Hematopoietic multipotent progenitor cell treated with erythropoietin and hydrocortisone succinate and interleukin-3 and kit ligand, for 4 days (in vitro differentiated cells): ENCODE data around the gene SNRPA.
"Not testable (repeated sequence)": the region's sequence is repeated elsewhere in the genome, so short reads cannot be mapped to it uniquely, and the experiment has no call there.

Source experiments
- DNase-seq: peaks from one replicate; pipeline ENCODE4 v3.0.0-alpha.2; 2015

SNRPA gene

DNA sequence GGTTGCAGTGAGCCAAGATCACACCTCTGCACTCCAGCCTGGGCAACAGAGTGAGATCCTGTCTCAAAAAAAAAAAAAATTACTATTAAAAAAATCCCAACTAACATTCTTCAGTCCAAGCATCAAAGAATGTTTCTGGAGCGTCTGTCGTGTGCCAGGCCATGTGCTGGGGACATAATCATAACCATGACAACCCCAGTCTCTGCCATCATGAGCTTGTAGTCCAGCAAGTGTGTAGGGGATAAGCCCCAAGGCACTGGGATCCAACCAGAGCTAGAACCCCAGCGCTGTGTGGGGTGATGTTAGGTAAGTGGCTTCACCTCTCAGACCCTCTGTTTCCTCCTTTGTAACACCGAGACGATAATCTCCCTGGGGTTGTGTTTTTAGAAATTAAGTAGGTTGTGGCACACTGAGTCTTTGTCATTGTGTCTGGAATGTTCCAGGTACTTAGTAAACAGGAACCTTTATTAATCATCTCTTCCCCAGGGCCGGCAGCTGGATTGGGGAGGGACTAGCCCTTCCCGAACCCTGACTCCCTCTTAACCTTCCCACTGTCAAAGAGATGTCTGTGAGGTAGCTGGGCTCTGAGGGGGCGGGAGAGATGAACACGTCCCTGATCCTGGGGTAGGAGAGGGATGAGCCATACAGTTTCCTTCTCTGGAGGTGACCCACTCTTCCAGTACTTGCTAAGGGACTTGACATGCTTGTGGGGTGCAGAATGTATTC lies 28.9 kb upstream of the SNRPA start:
- no peak for DNase-seq

DNA sequence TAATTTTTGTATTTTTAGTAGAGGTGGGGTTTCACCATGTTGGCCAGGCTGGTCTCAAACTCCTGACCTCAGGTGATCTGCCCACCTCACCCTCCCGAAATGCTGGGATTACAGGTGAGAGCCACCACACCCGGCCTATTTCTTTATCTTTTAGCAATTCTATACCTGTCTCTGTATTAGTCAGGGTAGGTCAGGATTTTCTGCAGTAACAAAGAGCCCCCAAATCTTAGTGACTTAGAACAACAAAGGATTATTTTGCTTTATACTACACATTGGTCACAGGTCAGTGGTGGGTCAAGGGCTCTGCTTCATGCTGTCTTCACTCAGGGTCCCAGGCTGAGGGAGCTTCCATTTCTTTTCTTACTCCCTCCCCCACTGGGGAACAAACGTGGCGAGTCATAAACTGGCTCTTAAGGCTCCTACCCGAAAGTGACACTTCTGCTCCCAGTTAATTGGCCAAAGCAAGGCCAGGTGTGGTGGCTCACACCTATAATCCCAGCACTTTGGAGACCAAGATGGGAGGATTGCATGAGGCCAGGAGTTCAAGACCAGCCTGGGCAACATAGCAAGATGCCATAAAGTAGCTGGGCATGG lies 27.2 kb upstream of the SNRPA start:
- no peak for DNase-seq

DNA sequence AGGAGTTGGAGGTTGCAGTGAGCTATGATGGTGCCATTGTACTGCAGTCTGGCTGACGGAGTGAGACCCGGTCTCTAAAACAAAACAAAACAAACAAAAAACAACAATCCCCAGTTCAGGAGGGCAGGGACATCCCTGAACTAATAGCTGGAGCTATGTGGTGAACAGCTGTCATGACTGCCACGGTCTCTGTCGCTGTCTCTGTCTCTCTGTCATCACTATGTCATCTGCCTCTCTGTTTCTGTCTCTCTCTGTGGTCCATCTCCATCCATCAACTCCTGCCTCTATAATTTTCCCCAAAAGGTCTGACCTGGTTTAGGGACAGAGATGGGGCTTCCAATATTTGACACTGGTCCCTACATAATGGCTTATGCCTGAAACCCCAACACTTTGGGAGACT lies 26.7 kb upstream of the SNRPA start:
- no peak for DNase-seq

DNA sequence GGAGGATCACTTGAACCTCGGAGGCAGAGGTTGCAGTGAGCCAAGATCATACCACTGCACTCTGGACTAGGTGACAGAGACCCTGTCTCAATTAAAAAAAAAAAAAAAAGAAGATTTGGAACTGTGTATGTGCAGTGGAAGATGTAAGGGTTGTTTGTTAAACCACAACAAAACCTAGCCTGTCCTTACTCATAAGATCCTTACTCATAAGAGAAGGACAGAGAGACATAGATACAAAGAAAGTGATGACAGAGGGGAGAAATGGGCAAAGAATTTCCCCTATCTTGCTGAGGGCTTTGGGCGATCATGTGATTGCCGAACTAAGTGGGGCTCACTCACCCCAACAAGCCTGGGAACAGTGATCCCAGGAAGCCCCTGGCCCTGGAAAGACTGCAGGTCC lies 26.1 kb upstream of the SNRPA start:
- no peak for DNase-seq

DNA sequence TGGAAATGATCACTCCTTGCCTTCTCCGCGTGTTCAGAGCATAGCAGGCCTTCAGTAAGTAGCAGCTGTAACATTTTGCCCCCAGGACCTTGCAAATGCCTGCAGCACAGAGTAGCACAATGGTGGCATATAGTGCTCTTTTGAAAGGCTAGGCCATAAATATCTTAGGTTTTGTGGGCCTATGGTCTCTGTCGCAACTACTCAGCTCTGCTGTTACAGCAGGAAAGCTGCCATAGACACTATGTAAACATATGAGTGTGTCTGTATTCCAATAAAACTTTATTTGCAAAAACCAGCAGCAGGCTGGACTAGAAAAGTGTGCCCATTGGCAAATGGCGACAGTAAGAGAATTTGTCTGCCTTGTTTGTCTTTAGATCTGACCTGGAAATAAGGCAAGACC lies 24.7 kb upstream of the SNRPA start:
- DNase-seq = no peak

DNA sequence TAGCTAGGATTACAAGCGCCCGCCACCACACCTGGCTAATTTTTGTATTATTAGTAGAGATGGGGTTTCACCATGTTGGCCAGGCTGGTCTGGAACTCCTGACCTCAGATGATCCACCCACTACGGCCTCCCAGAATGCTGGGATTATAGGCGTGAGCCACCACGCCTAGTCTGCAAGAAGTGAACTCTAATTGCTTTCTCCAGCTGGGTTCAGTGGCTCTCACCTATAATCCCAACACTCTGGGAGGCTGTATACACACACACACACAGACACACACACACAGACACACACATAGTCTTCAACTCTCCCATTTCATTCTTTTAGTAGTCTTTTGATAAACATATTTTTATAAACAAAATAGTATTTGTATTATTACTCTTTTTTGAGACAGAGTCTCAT lies 20.9 kb upstream of the SNRPA start:
- DNase-seq = not testable (repeated sequence)

DNA sequence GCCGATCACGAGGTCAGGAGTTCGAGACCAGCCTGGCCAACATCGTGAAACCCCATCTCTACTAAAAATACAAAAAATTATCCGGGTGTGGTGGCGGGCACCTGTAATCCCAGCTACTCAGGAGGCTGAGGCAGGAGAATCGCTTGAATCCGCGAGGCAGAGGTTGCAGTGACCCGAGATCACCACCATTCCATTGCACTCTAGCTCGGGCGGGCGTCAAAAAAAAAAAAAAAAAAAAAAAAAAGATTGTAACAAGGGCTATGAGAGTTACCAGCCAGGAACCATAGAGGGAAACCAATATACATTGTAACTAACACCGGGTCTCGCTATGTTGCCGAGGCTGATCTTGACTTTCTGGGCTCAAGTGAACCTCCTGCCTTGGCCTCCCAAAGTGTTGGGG lies 18.7 kb upstream of the SNRPA start:
- DNase-seq = not testable (repeated sequence)

DNA sequence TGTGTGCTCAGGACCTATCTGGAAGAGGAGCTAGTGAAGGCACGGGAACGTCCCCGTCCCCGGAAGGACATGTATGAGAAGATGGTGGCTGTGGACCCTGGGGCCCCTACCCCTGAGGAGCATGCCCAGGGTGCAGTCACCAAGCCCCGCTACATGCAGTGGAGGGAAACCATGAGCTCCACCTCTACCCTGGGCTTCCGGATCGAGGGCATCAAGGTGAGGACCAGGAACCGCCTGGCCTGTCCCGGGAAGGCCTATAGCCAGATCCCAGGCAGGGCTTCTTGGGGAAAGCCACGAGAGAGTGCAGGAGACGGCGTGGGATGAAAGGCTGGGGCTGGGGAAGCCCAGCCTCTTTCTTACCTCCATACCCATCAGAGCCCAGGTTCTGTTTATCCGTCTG lies 17.9 kb upstream of the SNRPA start:
- no peak for DNase-seq

DNA sequence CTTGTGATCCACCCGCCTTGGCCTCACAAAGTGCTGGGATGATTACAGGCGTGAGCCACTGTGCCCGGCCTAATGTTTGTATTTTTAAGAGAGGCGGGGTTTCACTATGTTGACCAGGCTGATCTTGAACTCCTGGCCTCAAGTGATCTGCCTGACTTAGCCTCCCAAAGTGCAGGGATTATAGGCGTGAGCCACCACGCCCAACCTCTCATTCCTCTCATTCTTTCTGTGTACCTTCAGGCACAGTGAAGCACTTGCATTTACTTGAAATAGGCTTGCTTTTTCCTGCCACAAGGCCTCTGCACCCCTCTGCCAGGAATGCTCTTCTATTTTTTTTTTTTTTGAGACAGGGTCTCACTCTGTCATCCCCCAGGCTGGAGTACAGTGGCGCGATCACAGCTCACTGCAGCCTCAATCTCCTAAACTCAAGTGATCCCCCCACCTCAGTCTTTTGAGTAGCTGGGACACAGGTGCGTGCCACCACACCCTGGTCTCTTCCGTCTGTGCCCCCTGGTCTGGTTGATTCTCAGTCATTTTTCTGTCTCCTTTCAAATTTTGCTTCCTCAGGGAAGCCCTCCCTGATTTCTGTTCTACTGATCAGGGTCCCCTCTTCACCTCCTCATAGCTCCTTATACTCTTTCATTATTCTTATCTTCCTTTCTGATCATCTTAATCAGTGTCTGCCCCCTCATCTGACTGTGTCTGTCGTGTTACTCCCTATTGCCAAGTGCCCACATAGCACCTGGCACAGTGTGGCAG lies 15.8 kb upstream of the SNRPA start:
- DNase-seq = no peak

DNA sequence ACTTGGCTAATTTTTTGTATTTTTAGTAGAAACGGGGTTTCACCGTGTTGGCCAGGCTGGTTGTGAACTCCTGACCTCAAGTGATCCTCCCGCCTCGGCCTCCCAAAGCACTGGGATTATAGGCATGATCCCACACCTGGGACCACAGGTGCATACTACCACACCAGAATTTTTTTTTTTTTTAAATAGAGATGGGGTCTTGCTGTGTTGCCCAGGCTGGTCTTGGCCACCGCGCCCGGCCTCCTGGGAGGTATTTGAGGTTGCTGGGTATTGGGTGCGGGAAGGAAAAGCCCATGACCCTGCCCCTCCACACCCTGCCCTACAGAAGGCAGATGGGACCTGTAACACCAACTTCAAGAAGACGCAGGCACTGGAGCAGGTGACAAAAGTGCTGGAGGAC lies 14.3 kb upstream of the SNRPA start:
- DNase-seq = no peak

DNA sequence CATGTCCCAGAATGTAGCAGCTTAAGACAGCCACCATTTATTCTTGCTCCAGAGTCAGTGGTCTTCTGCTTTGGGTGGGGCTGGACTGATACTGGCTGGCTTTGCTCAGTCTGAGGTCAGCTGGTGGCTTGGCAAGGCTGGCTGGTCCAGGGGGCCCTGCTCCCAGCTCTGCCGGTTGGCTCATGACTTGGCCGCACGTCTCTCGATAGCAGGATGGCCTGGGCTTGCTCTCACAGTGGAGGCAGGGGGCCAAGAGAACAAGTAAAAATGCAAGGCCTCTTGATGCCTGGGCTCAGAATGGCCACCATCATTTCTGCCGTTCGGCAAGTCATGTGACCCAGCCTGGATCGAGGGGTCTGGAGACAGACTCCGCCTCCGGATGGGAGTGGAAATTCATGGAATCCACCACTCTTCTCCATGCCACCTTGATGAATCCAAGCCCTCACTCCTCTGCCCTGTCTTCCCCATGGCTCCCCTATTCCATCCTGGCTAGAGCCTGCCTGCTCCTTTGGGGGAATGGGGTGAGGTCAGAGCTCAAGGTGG lies 13.8 kb upstream of the SNRPA start:
- no peak for DNase-seq

DNA sequence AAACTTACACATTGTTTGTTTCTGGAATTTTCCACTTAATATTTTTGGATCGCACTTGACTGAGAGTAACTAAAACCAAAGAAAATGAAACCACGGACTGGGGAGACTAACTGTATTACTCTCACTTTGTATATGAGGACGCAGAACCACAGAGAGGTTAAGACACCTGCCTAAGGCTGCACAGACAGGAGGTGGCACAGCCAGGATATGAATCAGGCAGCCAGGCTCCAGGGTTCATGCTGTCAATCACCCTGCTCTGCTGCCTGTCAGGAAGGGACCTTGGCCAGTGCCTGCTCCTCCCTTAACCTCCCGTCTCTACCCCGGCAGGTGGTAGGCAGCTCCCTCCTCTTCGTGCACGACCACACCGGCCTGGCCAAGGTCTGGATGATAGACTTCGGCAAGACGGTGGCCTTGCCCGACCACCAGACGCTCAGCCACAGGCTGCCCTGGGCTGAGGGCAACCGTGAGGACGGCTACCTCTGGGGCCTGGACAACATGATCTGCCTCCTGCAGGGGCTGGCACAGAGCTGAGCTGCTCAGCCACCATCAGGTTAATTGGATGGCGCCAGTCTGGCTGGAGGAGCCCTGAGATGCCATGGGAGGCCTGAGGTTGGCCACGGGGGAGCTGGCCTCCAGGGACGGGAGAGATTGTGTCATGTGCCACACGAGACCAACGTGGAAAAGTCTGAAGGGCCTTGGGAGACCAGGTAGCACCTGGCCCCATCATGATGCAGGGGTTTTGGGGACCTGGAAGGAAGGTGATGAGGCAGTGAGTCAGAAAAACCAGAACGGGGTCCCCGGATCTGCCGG lies 11.8 kb upstream of the SNRPA start:
- no peak for DNase-seq

DNA sequence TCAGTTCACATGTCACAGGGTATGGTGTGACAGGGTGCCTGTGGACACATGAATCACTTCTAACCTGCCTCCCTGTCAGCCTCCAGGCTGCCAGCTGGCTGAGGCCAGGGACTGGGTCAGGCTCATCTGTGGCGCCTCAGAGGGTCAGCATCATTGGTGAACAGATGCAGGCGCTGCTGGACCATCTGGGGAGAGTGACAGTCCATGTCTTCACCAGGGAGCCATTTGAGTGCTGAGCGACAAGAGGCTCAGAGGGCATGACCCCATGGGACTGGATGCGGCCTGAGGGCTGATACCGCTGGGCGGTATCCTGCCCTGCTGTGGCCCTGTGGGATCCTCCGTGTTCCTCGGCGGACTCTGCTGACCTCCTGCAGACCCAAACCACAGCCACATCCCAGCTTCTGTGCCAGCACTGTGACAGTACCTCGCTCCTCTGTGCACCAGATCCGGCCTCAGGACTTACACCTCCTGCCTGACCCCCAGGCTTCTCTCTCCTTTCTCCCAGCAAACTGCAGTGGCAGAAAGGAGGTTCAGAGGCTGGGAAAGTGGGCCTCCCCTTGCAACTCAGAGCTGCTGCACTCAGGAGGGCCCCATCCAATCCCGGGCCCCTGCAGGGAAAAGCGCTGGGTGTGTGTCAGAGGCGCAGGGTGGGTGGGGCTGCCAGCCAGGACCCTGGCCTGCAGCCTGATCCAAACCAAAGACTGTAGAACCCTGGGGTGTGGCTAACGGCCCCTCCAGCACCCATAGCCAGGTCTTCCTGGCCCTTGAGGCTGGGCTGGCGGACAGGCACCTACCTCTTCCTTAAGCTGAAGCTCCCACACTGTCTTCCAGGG lies 10.9 kb upstream of the SNRPA start:
- DNase-seq = no peak

DNA sequence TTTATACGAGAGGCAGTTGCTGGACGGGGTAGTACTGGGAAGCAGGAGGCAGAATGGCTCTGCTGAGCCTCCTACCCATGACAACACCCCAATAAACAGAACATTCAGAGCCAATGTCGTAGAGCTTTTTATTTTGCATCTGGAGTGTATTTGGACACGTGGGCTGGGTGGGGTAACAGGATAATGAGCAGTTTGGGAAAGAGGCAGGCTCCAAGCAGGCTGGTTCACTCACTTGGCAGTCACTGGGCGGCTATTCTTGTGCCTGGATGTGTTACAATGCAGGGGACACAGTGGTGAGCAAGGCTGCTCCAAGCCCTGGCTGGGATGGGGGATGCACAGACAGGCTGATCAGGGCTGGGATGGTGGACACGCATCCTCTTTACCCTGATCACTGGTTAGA lies 10.3 kb upstream of the SNRPA start:
- DNase-seq = no peak

DNA sequence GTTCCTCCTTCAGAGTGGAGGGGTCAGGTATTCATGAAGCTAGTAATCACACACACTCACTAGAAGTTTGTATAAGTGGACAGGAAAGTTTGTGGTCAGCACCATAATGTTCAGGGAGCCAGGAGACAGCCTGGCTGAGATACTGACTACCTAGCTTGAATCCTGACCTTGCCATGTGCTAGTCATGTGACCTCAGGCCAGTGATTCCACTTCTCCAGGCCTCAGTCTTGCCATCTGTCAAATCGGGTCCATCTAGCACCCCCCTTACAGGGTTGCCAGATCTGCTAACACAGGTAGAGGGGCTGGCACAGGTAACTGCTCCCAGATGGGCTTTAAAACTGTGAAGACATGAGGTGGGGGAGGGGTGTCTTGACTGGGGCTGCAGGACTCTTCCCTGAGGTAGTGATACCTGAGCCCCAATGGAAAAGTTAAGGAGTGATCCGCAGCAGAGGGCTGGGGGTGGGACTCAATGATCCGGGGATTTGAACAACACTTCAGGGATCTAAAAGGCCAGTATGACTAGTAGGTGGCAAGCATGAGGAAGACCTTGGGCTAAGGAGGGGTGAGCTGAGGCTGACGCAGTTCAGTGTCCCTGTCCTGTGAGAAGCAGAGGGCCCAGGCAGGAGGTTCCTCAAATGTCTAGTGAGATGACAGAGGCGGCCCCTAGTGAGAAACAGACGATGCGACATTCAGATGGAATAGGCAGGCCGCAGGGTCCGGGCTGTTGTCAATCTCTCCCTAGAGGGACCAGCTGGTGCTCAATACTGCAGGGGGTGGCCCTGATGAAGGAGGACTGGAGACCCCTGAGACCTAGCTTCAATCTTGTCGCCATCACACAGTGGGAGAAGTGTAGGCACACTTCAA lies 9.2 kb upstream of the SNRPA start:
- DNase-seq = peak; percentile 43

DNA sequence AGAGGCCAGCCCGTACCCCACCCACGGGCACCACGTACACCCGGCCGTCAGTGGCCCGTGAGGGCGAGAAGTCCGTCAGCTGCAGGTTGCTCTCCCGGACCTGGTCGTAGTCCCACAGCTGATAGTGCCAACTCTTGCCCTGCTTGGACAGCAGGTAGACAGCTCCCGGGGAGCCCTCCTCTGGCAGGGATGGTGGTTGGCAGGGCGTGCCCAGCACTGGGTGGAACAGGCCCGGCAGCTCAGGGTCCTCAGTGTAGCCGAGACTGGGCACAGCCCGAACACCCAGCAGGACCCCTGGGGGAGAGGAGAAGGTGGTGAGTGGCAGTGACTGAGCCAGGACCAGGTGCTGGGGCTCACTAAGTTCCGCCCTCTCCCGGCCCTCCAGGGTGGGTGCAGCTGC lies 8.5 kb upstream of the SNRPA start:
- no peak for DNase-seq

DNA sequence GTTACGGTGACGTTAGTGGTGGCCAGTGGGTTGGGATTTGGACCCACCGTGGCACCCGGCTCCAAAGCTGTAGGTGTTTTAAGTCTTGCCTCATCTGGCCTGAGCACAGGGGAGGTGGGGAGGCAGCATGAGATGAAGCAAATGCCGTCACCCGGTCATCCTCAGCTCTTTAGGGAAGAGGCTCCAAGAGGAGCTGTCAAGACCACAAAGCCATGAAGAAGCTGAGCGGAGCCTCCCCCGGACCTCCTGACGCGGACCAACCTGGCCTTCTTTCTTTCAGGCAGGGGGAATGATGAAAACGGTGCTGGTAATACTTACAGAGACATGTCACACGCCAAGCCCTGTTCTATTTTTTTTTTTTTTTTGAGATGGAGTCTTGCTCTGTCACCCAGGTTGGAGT lies 8.1 kb upstream of the SNRPA start:
- DNase-seq = no peak

DNA sequence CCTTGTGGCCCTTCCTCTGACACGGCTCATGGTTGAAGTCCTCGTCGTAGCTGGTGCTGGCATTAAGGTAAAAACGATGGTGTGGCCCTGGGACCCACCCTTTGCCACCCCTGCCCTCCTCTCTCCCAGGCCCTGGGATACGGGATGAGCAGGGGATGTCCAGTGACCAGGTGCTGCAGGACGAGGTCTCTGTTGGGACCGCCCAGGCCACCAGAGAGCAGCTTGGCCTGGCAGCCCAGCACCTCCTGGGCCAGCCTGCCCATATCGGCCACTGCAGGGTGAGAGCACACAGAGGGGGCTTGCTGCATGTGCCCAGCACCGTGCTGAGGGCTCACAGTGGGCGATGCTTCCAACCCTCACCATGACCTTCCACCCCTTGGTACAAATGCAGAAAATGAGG lies 7.1 kb upstream of the SNRPA start:
- DNase-seq = no peak

DNA sequence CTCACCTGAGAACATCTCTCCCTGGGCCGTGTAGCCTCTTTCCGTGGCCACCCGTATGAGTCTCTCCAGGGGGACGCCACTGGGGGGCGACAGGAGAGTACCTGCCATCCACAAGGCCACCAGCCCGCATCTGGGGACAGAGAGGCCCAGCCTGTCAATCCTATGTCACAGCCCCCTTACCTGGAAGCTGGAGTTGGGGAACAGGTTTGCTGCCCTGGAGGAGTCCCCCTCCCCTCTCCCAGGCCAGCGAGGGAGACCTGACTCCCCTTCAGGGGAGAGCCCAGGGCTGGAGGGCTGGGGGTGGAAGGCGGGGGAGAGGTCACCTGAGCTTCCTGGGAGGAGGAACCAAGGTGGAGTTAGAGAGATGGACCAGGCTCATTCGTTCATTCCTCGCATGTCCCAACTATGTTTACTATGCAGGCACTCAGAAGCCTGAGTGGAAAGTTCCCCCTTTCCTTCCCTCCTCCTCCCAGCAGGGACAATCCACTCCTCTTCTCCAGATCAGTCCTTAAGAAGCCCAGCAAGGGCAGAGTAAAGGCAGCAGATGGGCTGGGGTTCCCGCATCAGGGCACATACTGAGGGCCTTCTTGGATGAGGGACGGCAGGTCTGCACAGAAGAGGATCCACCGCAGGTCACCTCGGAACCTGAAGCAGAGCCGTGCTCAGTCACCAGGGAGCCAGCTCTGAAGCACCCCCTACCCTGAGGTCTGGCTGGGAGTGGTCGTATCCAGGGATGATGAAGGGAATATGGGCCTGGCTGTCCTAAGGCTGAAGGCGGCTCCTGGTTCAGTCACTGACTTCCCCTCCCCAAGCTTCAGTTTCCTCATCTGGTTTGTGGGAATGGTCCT lies 6.2 kb upstream of the SNRPA start:
- peak; percentile 43 for DNase-seq

DNA sequence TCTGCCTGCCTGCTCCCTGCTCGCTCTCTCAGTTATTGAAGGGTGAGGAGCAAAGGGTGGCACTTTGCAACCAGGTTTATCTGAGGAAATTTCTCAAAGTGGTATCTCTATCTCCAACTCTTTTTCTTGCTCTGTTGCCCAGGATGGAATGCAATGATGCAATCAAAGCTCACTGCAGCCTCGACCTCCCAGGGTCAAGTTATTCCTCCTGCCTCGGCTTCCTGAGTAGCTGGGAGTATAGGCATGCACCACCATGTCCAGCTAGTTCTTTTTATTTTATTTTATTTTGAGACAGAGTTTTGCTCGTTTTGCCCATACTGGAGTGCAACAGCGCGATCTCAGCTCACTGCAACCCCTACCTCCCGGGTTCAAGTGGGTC lies 5.6 kb upstream of the SNRPA start:
- DNase-seq = no peak
